SK-N-MC (cell line): Measurements from ENCODE around the gene LIME1.

Experiments
- EZH2 ChIP-seq: fragments of 200-600 bp; sonication (generic); IDR thresholded peaks from one replicate; pipeline ENCODE4 v1.6.1; 2017; ENCODE audit warnings: antibody characterized with exemption
- FOXP2 ChIP-seq: optimal IDR thresholded peaks from 2 replicates; pipeline ENCODE3; 2011; ENCODE audit warnings: mild to moderate bottlenecking, moderate library complexity; ENCODE audit not compliant: insufficient read depth; ENCODE audit errors: extremely low read length, control extremely low read depth
- POLR2AphosphoS5 ChIP-seq: IDR thresholded peaks from 2 replicates; pipeline ENCODE4 v1.6.1; 2012; ENCODE audit warnings: mild to moderate bottlenecking, low read depth, low read length, borderline replicate concordance

DNA sequence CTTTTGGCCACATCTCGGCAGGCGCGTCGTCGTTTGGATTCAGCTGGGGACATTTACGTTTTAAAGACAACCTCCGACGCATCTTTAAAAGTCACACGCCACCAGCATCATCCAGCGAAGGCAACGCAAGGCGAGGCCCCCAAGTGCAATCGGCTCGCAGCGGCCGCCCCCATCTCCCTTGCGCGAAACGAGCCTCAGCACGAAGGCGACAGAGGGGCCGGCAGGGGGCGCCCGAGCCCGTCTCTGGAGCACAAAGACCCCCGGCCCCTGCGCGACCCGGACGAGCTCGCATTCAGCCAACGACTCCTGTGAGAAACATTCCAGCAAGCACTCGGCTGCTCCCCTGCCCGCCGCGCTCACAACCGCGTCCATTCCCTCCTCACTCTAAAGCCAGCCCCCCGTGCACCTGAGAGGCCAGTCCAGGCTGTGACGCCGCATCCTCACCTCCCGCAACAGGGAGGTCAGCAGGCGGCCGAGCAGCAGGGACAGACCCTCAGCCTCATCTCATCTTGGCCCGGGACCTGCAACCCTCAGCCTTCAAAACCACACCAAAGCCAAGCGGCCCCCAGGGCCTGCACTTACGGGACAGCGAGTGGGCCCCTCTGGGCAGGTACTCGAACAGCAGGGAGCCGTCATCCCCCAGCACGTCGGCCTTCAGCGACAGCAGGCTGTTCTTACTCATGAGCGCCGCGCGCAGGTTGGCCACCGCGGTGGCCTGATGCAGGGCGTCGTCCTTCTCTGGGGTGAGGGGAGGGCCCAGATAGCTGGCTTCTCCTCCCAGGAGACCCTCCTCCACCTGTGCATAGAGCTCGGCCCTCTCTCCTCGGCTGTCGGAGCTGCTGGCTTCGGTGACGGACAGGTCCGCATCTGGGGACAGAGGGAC, 38.9 kb downstream of the LIME1 start:
- no peak for TF ChIP-seq POLR2AphosphoS5
- no peak for TF ChIP-seq EZH2
- no peak for TF ChIP-seq FOXP2
